ENCODE measurements around the gene ANKRD31. TPM values are rescaled to one million over a fixed set of nuclear protein-coding genes. Genes with fewer than 3 reads are reported as not detected.

ANKRD31 gene
- total and polyA plus RNA-seq, 5 experiments from 2014 or later, result 0.55 to 2.8 (median 0.58) TPM

DNA sequence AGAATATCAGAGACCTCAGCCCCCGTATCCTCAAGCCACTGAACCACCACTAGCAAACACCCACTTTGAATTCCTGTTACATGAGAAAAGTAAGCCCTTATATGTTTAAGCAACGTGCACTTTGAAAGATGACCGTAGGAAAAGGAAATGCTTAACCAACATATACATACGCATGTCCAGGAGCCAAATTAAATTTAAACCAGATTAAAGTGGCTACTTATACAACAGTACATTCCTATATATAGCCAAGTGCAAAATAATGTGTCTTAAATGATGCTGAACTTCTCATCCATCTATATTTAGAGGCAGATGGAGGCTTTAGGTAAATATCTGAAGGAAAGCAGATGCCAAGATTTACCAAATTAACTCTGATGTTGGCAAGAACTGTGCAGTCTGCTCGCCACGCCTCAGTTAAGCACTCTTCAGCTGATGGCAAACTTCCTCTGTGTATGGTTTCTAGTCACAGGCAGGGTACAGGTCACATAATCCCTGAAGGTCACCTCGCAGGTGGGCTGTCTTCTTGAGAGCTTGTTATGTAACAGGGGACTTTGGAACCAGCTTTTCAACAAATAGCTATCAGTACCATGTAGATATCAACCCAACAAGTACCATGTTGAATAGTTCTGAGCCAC is 192.9 kb downstream of the ANKRD31 start:
- POLR2A ChIA-PET, result interaction anchor here (1.1 to 1.3 kb wide), 2 partner anchors 9 to 108 kb away, joined by 3 to 7 read pairs; no protein-coding TSS in a partner anchor
- H3K4me3 Mint-ChIP-seq, result peak overlapping the region in 3 of 10 donors; percentile 12 to 79 (median 23)
- H3K27ac Mint-ChIP-seq, result peak overlapping the region in 9 of 10 donors; percentile 3 to 83 (median 41)
- DNase-seq (no peak), ATAC-seq (no peak)
- H3K27me3 Mint-ChIP-seq, result no peaks in the 10 kb centered on the region
- peaks cover 0 to 3% (median 0%) of the 10 kb centered on the region in 9 donors for H3K9me3 Mint-ChIP-seq
- H3K4me1 Mint-ChIP-seq, result peaks cover 33 to 81% (median 65%) of the 10 kb centered on the region in 4 donors
- peaks cover 37 to 87% (median 78%) of the 10 kb centered on the region in 3 donors for H3K36me3 Mint-ChIP-seq

DNA sequence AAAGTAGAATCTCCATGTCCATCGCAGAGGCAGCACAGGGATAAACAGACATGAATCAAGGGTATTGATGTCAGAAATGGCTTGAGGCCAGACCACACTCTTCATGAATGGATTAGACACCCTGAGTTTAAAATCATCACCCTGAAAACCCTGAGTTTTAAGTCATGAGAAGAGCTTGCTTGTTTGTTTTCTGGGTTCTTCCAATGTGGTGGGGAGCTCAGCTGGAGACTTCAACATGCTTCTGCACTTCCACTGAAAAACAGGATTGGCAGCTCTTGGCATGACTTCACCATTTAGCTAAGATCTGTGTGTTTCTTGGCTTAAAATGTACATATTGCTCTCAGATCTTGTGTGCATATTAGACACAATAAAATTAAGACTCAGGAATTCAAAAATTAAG is 194.2 kb downstream of the ANKRD31 start:
- H3K4me1 Mint-ChIP-seq, result peaks cover 31 to 79% (median 62%) of the 10 kb centered on the region in 4 donors
- peak overlapping the region in 3 of 10 donors; percentile 11 to 53 (median 24) for H3K27ac Mint-ChIP-seq
- no peak for DNase-seq
- peaks cover 0 to 3% (median 0%) of the 10 kb centered on the region in 9 donors for H3K9me3 Mint-ChIP-seq
- ATAC-seq, result no peak
- H3K36me3 Mint-ChIP-seq, result peaks cover 37 to 92% (median 82%) of the 10 kb centered on the region in 3 donors
- no peaks in the 10 kb centered on the region for H3K27me3 Mint-ChIP-seq
- POLR2A ChIA-PET, result interaction anchor here (1.4 to 1.6 kb wide), 2 partner anchors 9 to 11 kb away, joined by 3 to 13 read pairs; partner anchors contain the start of gene GCNT4
- H3K4me3 Mint-ChIP-seq, result peak overlapping the region in 1 of 10 donors; percentile 24

DNA sequence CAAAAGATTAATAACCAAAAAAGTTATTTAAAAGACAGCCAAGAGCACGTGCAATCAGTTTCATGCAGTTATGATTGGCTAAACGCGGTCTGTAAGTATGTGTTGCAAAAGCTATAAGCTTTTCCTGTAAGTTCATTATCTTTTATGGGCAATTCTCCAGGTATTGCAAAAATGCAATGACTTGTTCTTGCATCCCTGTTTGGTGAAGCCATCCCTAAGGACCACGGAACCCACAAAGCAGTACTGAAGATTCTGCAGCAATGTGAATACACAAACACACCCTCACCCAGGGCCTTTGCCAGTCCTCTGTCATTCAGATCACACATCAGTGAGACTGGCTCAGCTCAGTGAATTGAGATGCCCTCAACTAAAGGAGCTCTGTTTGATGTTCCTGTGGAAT is 195.7 kb downstream of the ANKRD31 start:
- POLR2A ChIA-PET, result no interaction called here

DNA sequence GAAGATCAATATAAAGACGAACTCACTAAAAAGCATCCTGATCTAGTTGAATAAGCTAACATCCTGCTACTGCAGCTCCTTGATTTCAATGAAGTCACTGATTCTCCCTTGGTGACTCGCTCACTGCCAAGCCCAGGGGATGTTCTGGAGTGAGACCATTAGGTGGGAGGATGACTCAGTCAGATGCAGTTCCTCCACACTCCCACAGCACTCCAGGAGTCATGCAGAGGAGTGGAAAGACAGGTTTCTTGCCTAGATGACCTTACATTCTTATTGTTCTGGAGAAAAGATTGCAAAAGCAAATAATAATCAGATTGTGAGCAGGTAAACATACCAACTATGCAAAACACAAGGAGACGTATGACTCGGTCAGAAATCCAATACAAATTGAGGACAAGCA is 199.6 kb downstream of the ANKRD31 start:
- ATAC-seq (no peak), DNase-seq (no peak)
- POLR2A ChIA-PET, result interaction anchor here (0.7 to 2.9 kb wide), 5 partner anchors 9 to 200 kb away, joined by 3 to 35 read pairs (median 3); partner anchors contain the start of genes ANKRD31 and GCNT4
- H3K4me3 Mint-ChIP-seq, result peak overlapping the region in 2 of 10 donors; percentile 3 to 54
- H3K27ac Mint-ChIP-seq, result peak overlapping the region; percentile 43 to 94 (median 85)
- peaks cover 36 to 85% (median 72%) of the 10 kb centered on the region in 4 donors for H3K4me1 Mint-ChIP-seq
- H3K27me3 Mint-ChIP-seq, result no peaks in the 10 kb centered on the region
- no peaks in the 10 kb centered on the region for H3K9me3 Mint-ChIP-seq
- H3K36me3 Mint-ChIP-seq, result peaks cover 15 to 52% (median 47%) of the 10 kb centered on the region in 3 donors

More for the DNA sequence above, 195.7 kb downstream of the ANKRD31 start:
- Mint-ChIP-seq H3K4me1 (peaks cover 31 to 82% (median 65%) of the 10 kb centered on the region in 4 donors), H3K27me3 (no peaks in the 10 kb centered on the region), H3K4me3 (no peak overlapping the region), H3K9me3 (peaks cover 0 to 3% (median 0%) of the 10 kb centered on the region in 9 donors), H3K27ac (peak overlapping the region in 4 of 10 donors; percentile 9 to 68 (median 44)), H3K36me3 (peaks cover 30 to 85% (median 80%) of the 10 kb centered on the region in 3 donors)
- DNase-seq (no peak), ATAC-seq (no peak)

DNA sequence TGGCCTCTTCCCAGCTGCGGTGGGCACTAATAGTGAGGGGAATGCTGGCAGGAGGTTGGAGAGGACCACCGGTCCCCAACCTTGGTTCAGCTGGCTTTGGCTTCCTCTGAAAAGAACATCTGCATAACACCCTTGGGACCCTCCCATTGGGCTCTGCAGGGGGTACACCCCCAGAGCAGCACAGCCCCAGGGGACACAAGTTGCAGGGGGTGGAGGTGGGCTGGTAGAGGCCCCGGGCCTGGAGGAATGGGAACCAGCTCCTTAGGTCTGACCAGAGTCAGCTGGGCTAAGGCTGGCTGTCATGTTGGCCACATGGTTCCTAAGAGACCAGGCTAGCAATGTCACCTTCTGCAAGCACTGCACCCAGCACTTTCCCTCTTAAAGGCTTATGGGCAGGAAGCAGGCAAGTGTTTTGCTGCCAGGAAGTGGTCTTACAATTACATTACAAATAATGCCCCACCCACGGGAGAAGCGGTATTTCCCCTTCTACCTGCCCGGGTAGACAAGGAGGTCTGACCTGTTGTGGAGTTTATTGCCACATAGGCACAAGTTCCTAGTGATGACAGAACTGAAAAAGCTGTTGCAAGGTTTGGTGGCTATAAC is 202.4 kb downstream of the ANKRD31 start:
- POLR2A ChIA-PET, result interaction anchor here (0.6 to 3.7 kb wide), 11 partner anchors 9 to 203 kb away, joined by 3 to 85 read pairs (median 4); partner anchors contain the start of genes ANKRD31 and GCNT4
- peak overlapping the region; percentile 62 to 91 (median 88) for H3K27ac Mint-ChIP-seq
- peaks cover 35 to 83% (median 72%) of the 10 kb centered on the region in 4 donors for H3K4me1 Mint-ChIP-seq
- peaks cover 6 to 33% (median 31%) of the 10 kb centered on the region in 3 donors for H3K36me3 Mint-ChIP-seq
- H3K4me3 Mint-ChIP-seq, result peak overlapping the region; percentile 6 to 72 (median 56)
- ATAC-seq (peak; percentile 87 to 97), DNase-seq (peak in 8 of 10 donors; percentile 33 to 85 (median 55))
- H3K9me3 Mint-ChIP-seq, result no peaks in the 10 kb centered on the region
- H3K27me3 Mint-ChIP-seq, result no peaks in the 10 kb centered on the region

DNA sequence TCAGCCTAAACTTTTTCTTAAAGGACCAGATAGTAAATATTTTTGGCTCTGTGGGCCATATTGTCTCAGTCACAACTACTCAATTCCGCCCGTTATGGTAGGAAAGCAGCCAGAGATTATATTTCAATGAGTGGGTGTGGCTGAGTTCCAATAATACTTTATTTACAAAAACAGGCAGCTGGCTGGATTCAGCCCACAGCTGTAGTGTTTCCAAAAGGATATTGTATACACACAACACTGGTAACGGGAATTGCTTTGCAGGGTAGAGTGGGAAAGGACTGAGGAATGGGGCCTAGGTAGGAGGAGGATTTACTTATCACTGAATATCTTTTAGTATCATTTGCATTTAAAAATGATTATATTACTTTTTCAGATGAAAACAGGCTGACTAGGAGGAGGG is 205.3 kb downstream of the ANKRD31 start:
- peak overlapping the region in 1 of 10 donors; percentile 56 for H3K4me3 Mint-ChIP-seq
- POLR2A ChIA-PET, result no interaction called here
- H3K27ac Mint-ChIP-seq, result peak overlapping the region in 8 of 10 donors; percentile 20 to 90 (median 68)
- ATAC-seq (no peak), DNase-seq (no peak)
- peaks cover 6 to 19% (median 13%) of the 10 kb centered on the region in 3 donors for H3K36me3 Mint-ChIP-seq
- H3K27me3 Mint-ChIP-seq, result no peaks in the 10 kb centered on the region
- H3K4me1 Mint-ChIP-seq, result peaks cover 33 to 80% (median 68%) of the 10 kb centered on the region in 4 donors
- no peaks in the 10 kb centered on the region for H3K9me3 Mint-ChIP-seq

DNA sequence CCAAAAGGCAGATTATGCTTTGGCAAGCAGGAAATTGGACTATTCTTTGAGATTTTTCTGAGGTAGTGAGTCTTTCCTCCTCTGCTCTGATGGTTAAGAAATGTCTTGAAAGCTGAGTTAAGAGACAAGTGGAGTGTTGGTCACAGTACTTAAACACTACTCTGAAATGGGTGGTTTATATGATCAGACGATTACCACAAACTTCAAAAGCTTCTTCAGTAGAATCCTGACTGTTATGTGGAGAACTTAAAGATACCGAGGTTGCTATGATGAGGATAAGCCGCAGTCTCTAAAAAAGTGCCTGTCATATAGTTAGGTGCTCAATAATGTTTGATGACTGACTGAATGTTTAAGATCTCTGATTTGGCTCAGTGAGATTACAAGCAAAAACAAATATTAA is 208.6 kb downstream of the ANKRD31 start:
- peak; percentile 82 to 92 for ATAC-seq
- Mint-ChIP-seq H3K27me3 (no peaks in the 10 kb centered on the region), H3K4me1 (peaks cover 33 to 71% (median 62%) of the 10 kb centered on the region in 4 donors), H3K27ac (peak overlapping the region in 8 of 10 donors; percentile 72 to 92 (median 82)), H3K4me3 (peak overlapping the region in 7 of 10 donors; percentile 26 to 61 (median 43)), H3K9me3 (no peaks in the 10 kb centered on the region), H3K36me3 (peaks cover 6 to 23% (median 11%) of the 10 kb centered on the region in 3 donors)
- peak in 4 of 10 donors; percentile 32 to 81 (median 66) for DNase-seq
- POLR2A ChIA-PET, result interaction anchor here (0.6 to 1.9 kb wide), 11 partner anchors 9 to 209 kb away, joined by 3 to 13 read pairs (median 3); partner anchors contain the start of genes ANKRD31 and GCNT4

DNA sequence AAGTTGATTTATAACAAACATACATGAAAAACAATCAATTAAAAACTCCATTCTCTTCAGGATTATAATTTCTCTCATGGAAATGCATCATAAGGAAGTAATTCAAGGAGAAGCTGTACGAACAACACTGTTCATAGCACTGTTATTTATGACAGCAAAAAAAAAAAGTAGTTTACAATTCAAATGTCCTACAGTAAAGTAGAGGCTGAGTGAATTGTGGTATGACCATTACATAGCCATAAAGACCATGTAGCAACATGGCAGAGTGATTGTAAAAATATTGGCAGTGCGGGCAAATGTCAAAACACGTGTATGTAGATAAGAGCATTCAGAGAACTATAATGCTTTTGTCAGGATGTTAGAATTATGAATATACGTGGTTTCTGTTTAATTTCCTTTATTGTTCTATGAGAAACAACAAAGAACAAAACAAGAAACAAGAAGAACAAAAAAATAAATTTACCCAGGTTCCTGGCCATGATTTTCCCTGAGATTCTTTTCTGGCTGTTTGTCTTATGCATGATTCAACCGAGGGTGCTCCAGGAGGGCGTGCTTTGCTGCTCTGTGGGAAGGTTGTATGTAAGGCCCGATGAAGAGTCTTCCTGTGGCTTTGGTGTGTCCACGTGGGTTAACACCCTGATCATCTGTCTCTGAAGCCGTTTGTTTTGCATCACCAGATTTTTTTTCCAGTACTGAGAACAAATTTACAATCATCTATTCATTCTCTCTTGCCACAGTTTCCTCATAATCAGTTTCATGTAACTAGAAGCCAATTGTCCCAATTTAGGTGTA is 213.1 kb downstream of the ANKRD31 start:
- H3K4me1 Mint-ChIP-seq, result peaks cover 22 to 66% (median 47%) of the 10 kb centered on the region in 4 donors
- peak overlapping the region; percentile 35 to 93 (median 86) for H3K27ac Mint-ChIP-seq
- no peaks in the 10 kb centered on the region for H3K27me3 Mint-ChIP-seq
- ATAC-seq (peak; percentile 77 to 79), DNase-seq (peak in 9 of 10 donors; percentile 9 to 72 (median 25))
- H3K36me3 Mint-ChIP-seq, result peaks cover 0 to 10% (median 3%) of the 10 kb centered on the region in 3 donors
- peak overlapping the region; percentile 19 to 82 (median 70) for H3K4me3 Mint-ChIP-seq
- no peaks in the 10 kb centered on the region for H3K9me3 Mint-ChIP-seq
- POLR2A ChIA-PET, result interaction anchor here (0.5 to 2.9 kb wide), 5 partner anchors 10 to 223 kb away, joined by 3 to 19 read pairs (median 3); partner anchors contain the start of gene GCNT4

DNA sequence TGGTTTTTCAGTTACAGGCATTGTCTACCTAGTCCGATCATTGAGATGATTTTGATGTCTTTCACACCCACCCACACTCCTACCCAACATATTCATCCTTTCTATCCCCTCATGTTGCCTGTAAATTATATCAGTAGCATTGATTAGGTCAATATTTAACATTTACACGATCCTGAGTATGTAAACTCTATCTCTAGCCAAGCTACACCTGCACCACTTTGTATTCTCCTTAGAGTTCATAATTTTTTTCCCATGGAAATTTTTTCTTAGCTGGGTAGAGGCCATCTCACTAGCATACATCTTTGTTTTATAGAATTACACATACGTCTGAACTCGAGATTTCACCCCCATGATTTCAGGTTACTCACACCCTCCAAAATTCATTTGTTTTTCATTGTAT is 214.9 kb downstream of the ANKRD31 start:
- Mint-ChIP-seq H3K9me3 (no peaks in the 10 kb centered on the region), H3K27me3 (no peaks in the 10 kb centered on the region), H3K27ac (peak overlapping the region in 4 of 10 donors; percentile 2 to 42 (median 31)), H3K36me3 (peaks cover 0 to 7% (median 2%) of the 10 kb centered on the region in 3 donors), H3K4me1 (peaks cover 17 to 57% (median 36%) of the 10 kb centered on the region in 4 donors), H3K4me3 (no peak overlapping the region)
- POLR2A ChIA-PET, result interaction anchor here (0.7 to 2.9 kb wide), 5 partner anchors 12 to 215 kb away, joined by 3 to 19 read pairs (median 4); partner anchors contain the start of genes ANKRD31 and GCNT4
- ATAC-seq (no peak), DNase-seq (no peak)

DNA sequence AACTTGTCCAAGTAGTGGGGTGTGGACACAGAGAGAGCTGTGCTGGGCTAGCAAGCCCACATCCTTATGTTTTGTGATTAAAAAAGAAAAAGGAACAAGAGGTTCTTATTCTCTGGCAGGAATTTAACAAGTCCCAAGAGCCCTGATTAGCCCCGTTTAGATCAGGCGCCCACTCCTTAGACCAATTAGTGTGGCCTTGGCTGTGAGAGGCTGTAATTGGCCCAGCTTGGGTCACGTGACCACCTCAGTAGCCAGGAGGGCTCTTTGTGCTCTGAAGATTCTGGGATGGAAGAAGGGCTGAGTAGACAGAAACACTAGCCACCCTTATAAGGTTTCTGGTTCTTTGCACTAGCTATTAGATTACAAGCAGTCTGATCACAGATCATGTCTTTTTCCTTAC is 215.5 kb downstream of the ANKRD31 start:
- ATAC-seq (no peak), DNase-seq (no peak)
- Mint-ChIP-seq H3K36me3 (peaks cover 0 to 4% (median 0%) of the 10 kb centered on the region in 3 donors), H3K4me1 (peaks cover 16 to 52% (median 34%) of the 10 kb centered on the region in 4 donors), H3K27ac (peak overlapping the region in 1 of 10 donors; percentile 9), H3K9me3 (no peaks in the 10 kb centered on the region), H3K27me3 (no peaks in the 10 kb centered on the region), H3K4me3 (no peak overlapping the region)
- POLR2A ChIA-PET, result interaction anchor here (0.7 to 1.0 kb wide), 3 partner anchors 29 to 216 kb away, joined by 3 to 4 read pairs (median 4); partner anchors contain the start of genes ANKRD31 and GCNT4

DNA sequence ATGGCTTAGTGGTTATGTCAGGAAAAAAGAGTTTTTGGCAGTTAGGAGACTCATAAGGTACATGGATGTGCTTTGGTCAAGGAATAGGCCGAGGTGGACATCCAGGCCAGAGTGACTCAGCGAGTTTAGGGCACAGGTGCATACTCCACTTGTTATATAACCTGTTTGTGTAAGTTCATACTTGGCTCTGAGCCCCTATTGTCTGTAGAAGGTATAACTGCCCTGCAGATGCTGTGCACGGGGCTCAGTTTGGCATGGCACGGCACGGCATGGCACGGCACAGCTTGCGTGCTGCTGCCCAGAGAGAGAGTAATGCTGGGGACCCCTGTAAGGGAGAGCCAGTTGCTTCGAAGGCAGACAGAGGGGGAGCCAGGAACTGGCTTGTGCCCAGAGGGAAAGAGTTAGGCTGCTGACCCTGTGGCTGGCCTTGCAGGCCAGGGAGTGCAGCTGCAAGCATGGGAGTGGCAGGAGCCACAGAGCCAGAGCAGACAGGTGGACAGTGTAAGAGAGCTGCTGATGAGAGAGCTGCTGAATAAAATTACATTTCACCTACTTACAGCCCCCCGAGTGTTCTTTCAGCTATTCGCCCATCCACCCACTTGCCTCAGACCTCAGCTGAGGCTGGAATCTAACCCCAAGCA is 216.5 kb downstream of the ANKRD31 start:
- peaks cover 16 to 50% (median 31%) of the 10 kb centered on the region in 4 donors for H3K4me1 Mint-ChIP-seq
- H3K9me3 Mint-ChIP-seq, result no peaks in the 10 kb centered on the region
- DNase-seq (no peak), ATAC-seq (no peak)
- H3K36me3 Mint-ChIP-seq, result no peaks in the 10 kb centered on the region
- no peaks in the 10 kb centered on the region for H3K27me3 Mint-ChIP-seq
- no peak overlapping the region for H3K4me3 Mint-ChIP-seq
- peak overlapping the region in 1 of 10 donors; percentile 9 for H3K27ac Mint-ChIP-seq
- POLR2A ChIA-PET, result interaction anchor here (1.3 kb wide), 1 partner anchor 8 kb away, joined by 4 read pairs; no protein-coding TSS in a partner anchor
